Gastroesophageal sphincter (tissue), 3 donors: ENCODE data around the gene SHANK2.

Source experiments
- EP300 ChIP-seq: sonication (generic); formaldehyde crosslinking; IDR thresholded peaks from one replicate; pipeline ENCODE4 v1.6.1; 2017; ENCODE audit warnings: antibody characterized with exemption, mild to moderate bottlenecking
- POLR2A ChIP-seq, 2 donors: fragments of 450-650 bp; IDR thresholded peaks; one replicate each; pipeline ENCODE4 v1.6.1; 2017; ENCODE audit warnings: antibody characterized with exemption in 2 of 2, mild to moderate bottlenecking in 2 of 2, moderate library complexity in 1 of 2
- TF ChIP-seq, protein P1 (sequence below), 4 experiments: fragments of 200-600 bp in 2 of 4; fragments of 450-650 bp in 2 of 4; sonication (generic) in 1 of 4; IDR thresholded peaks; one replicate each; pipeline ENCODE4 v1.5.1; 2017 to 2019; ENCODE audit warnings: antibody characterized with exemption in 4 of 4, mild to moderate bottlenecking in 2 of 4, moderate library complexity in 2 of 4

- TF ChIP-seq, protein P1, sequence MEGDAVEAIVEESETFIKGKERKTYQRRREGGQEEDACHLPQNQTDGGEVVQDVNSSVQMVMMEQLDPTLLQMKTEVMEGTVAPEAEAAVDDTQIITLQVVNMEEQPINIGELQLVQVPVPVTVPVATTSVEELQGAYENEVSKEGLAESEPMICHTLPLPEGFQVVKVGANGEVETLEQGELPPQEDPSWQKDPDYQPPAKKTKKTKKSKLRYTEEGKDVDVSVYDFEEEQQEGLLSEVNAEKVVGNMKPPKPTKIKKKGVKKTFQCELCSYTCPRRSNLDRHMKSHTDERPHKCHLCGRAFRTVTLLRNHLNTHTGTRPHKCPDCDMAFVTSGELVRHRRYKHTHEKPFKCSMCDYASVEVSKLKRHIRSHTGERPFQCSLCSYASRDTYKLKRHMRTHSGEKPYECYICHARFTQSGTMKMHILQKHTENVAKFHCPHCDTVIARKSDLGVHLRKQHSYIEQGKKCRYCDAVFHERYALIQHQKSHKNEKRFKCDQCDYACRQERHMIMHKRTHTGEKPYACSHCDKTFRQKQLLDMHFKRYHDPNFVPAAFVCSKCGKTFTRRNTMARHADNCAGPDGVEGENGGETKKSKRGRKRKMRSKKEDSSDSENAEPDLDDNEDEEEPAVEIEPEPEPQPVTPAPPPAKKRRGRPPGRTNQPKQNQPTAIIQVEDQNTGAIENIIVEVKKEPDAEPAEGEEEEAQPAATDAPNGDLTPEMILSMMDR (IDR thresholded peaks at IDR 0.05) = no peak
- no peak for TF ChIP-seq EP300
- no peak for TF ChIP-seq POLR2A (IDR thresholded peaks at IDR 0.05)
Measured at GRCh38 chr11:71204748-71205664, 47.4 kb downstream of the SHANK2 start.
